B cell (primary cell): ENCODE data around the gene UBE2J2. TPM values are rescaled to one million over a fixed set of nuclear protein-coding genes. Genes with fewer than 3 reads are reported as not detected.

ENCODE experiments used
- ATAC-seq: fragments of 200-7000 bp; cut with Tn5 transposase; one replicate; pipeline ENCODE4 v1.10.0; 2021; ENCODE audit warnings: low read depth, mild to moderate bottlenecking, moderate number of reproducible peaks, moderate library complexity
- CTCF ChIA-PET: fragments of 350-600 bp; sonication (Branson Sonifier 250); formaldehyde crosslinking; loops from one replicate; lab custom pipeline; 2021; ENCODE audit warnings: antibody characterized with exemption, inconsistent platforms; lab: Charles Lee
- POLR2A ChIA-PET: fragments of 350-600 bp; sonication (Branson Sonifier 250); formaldehyde crosslinking; loops from one replicate; lab custom pipeline; 2021; ENCODE audit warnings: antibody characterized with exemption; lab: Charles Lee
- DNase-seq: peaks from one replicate; pipeline ENCODE4 v3.0.0; 2013
- H2AFZ ChIP-seq: 2 replicates; pipeline ENCODE4 v1.6.1; 2012; ENCODE audit warnings: mild to moderate bottlenecking, low read depth, low read length; ENCODE audit not compliant: insufficient read depth, poor library complexity, severe bottlenecking
- H3K27ac ChIP-seq, 2 donors: 1 replicate in 1 of 2; 2 replicates in 1 of 2; pipeline ENCODE4 v1.5.1; 2012 to 2013; ENCODE audit warnings: low read length in 2 of 2, mild to moderate bottlenecking in 2 of 2, moderate library complexity in 1 of 2
- H3K27me3 ChIP-seq, 4 experiments: fragments of 200-600 bp in 1 of 4; sonication (generic) in 1 of 4; replicated peaks in 1 of 4; 1 replicate in 2 of 4; 2 replicates in 2 of 4; pipeline versions ENCODE4 v1.6.1 to v1.7.0; 2013 to 2016; ENCODE audit warnings: low read length in 3 of 4, mild to moderate bottlenecking in 2 of 4, mixed read lengths in 1 of 4, moderate library complexity in 1 of 4; ENCODE audit not compliant: insufficient read depth in 4 of 4, control insufficient read depth in 3 of 4; ENCODE audit errors: control extremely low read depth in 1 of 4
- H3K36me3 ChIP-seq, 2 experiments: replicated peaks in 1 of 2; 1 replicate in 1 of 2; 2 replicates in 1 of 2; pipeline versions ENCODE4 v1.6.1 to v1.7.1; 2013; ENCODE audit warnings: low read length in 1 of 2; ENCODE audit not compliant: insufficient read depth in 2 of 2, control insufficient read depth in 1 of 2; ENCODE audit errors: control extremely low read depth in 1 of 2, extremely low read depth in 1 of 2
- H3K4me1 ChIP-seq, 2 donors: fragments of 200-600 bp in 1 of 2; sonication (generic) in 1 of 2; 1 replicate in 1 of 2; 2 replicates in 1 of 2; pipeline versions ENCODE4 v1.5.1 to v1.6.1; 2013 to 2017; ENCODE audit warnings: low read length in 2 of 2; ENCODE audit not compliant: control insufficient read depth in 2 of 2, insufficient read depth in 2 of 2
- H3K4me2 ChIP-seq: replicated peaks from 2 replicates; pipeline ENCODE3; 2012; ENCODE audit warnings: mild to moderate bottlenecking, low read depth, low read length; ENCODE audit not compliant: poor library complexity, severe bottlenecking
- H3K4me3 ChIP-seq, 5 experiments: fragments of 200-600 bp in 1 of 5; sonication (generic) in 1 of 5; 1 replicate in 3 of 5; 2 replicates in 2 of 5; pipeline versions ENCODE4 v1.5.1 to v1.7.0; 2011 to 2016; ENCODE audit warnings: low read length in 4 of 5, mild to moderate bottlenecking in 4 of 5, low read depth in 2 of 5, control low read depth in 1 of 5, moderate library complexity in 1 of 5; ENCODE audit not compliant: insufficient read depth in 1 of 5; ENCODE audit errors: control extremely low read depth in 1 of 5, extremely low read depth in 1 of 5
- H3K79me2 ChIP-seq: fragments of 200-600 bp; sonication (generic); one replicate; pipeline ENCODE4 v1.6.0; 2016; ENCODE audit warnings: low read length; ENCODE audit not compliant: control insufficient read depth, insufficient read depth
- H3K9ac ChIP-seq: fragments of 200-600 bp; sonication (generic); 2 replicates; pipeline ENCODE4 v1.6.1; 2017; ENCODE audit warnings: mild to moderate bottlenecking, low read length, moderate library complexity
- H3K9me3 ChIP-seq, 3 donors: one replicate each; pipeline versions ENCODE4 v1.6.1 to v1.7.1; 2013; ENCODE audit warnings: low read length in 2 of 3; ENCODE audit not compliant: control insufficient read depth in 2 of 3, insufficient read depth in 1 of 3; ENCODE audit errors: control extremely low read depth in 1 of 3
- H4K20me1 ChIP-seq: 2 replicates; pipeline ENCODE4 v1.6.0; 2012; ENCODE audit warnings: mild to moderate bottlenecking, low read length; ENCODE audit not compliant: insufficient read depth, control insufficient read depth, poor library complexity, severe bottlenecking
- H3K27ac Mint-ChIP-seq: one replicate; pipeline ENCODE4 v1.8.0; 2021; ENCODE audit warnings: mixed read lengths
- H3K27me3 Mint-ChIP-seq: one replicate; pipeline ENCODE4 v1.8.0; 2021; ENCODE audit warnings: mixed read lengths
- H3K4me1 Mint-ChIP-seq: one replicate; pipeline ENCODE4 v1.8.0; 2021; ENCODE audit warnings: mixed read lengths
- H3K4me3 Mint-ChIP-seq: one replicate; pipeline ENCODE4 v1.8.0; 2021; ENCODE audit warnings: mixed read lengths
- H3K9me3 Mint-ChIP-seq: one replicate; pipeline ENCODE4 v1.8.0; 2022; ENCODE audit warnings: mixed read lengths; ENCODE audit not compliant: insufficient read depth
- EZH2 ChIP-seq: IDR thresholded peaks from 2 replicates; pipeline ENCODE4 v1.6.1; 2012; ENCODE audit warnings: borderline replicate concordance, low read depth, mild to moderate bottlenecking, moderate library complexity, low read length; ENCODE audit not compliant: insufficient read depth, poor library complexity, severe bottlenecking
- WGBS: methylation state at CpG from one replicate; pipeline ENCODE4 v1.1.5; 2013; ENCODE audit warnings: missing lambda C conversion rate; ENCODE audit not compliant: insufficient coverage; 5-methylcytosine and 5-hydroxymethylcytosine counted together
- intact Hi-C: fragments of 100-400 bp; cut with micrococcal nuclease; formaldehyde crosslinking; loops from one replicate; pipeline ENCODE4 v1.10.0; 2022
- polyA plus RNA-seq: library from polyadenylated mRNA; depleted of rRNA; stranded (reverse); fragments of >200 nt; gene quantifications from 2 replicates; pipeline ENCODE4 v1.2.3, GENCODE V29; 2012
- total RNA-seq, 2 donors: library from RNA; stranded (reverse); fragments of 120-200 nt in 1 of 2; gene quantifications; 1 replicate in 1 of 2; 2 replicates in 1 of 2; pipeline versions ENCODE4 v1.2.3 to v1.2.4, GENCODE V29; 2013 to 2022
- TF ChIP-seq, protein P1 (sequence below): fragments of 200-600 bp; IDR thresholded peaks from one replicate; pipeline ENCODE4 v1.8.0; 2022; ENCODE audit warnings: antibody characterized with exemption, mild to moderate bottlenecking

The UBE2J2 gene
- total and polyA plus RNA-seq, 2 donors (not counting 1 experiment from before 2014, with no cell fraction given) = 40.1 to 115 TPM

DNA sequence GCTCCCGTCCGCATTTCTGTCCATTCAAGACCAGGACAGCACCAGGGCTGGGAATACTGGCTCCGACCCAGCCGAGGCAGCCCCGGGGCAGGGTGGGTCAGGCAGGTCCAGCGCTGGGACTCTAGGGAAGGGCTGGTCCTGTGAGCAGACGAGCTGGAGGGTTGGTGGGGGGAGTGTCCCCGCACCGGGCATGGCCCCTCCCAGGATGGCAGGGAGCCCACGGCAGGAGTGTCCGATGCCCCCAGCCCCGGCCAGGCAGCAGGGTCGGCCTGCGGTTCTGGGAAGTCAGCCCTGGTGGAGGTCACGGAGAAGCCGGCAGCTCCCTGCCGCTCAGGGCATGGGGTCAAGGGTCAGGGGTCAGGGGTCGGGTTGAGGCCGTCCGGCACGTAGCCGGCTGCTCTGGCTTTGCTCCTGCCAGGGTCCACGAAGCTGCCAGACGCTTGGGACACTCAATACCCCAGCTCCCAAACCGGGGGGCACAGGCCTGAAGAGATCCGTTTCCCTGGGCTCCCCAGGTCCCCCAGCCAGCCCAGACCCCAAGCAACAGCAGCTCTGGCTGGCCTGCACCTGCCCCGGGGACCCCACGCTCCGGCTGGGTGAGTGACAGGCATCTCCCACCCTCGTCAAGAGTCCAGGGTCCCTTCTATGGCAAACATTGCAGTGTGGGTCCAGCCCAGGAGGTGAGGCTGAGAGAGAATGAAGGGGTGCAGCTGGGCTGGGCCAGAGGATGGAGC, 33.9 kb downstream of the UBE2J2 start:
- H2AFZ ChIP-seq = no peak overlapping the region
- peaks cover 11% of the 10 kb centered on the region for H3K4me1 Mint-ChIP-seq
- H3K79me2 ChIP-seq = no peaks in the 10 kb centered on the region
- intact Hi-C loops = loop anchor here (10.0 kb wide), 1 partner anchor 205 kb away; no protein-coding TSS in a partner anchor
- ATAC-seq = no peak
- no peak overlapping the region for H3K9ac ChIP-seq
- H3K36me3 ChIP-seq = peaks cover 0 to 2% of the 10 kb centered on the region in 2 experiments
- no peak overlapping the region for H3K27ac ChIP-seq
- WGBS = 68% methylated on average over 27 of the region's 30 CpGs
- TF ChIP-seq EZH2 = no peak
- TF ChIP-seq, protein P1, sequence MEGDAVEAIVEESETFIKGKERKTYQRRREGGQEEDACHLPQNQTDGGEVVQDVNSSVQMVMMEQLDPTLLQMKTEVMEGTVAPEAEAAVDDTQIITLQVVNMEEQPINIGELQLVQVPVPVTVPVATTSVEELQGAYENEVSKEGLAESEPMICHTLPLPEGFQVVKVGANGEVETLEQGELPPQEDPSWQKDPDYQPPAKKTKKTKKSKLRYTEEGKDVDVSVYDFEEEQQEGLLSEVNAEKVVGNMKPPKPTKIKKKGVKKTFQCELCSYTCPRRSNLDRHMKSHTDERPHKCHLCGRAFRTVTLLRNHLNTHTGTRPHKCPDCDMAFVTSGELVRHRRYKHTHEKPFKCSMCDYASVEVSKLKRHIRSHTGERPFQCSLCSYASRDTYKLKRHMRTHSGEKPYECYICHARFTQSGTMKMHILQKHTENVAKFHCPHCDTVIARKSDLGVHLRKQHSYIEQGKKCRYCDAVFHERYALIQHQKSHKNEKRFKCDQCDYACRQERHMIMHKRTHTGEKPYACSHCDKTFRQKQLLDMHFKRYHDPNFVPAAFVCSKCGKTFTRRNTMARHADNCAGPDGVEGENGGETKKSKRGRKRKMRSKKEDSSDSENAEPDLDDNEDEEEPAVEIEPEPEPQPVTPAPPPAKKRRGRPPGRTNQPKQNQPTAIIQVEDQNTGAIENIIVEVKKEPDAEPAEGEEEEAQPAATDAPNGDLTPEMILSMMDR = no peak
- H3K4me3 Mint-ChIP-seq = no peak overlapping the region
- H3K27ac Mint-ChIP-seq = no peak overlapping the region
- no peak for DNase-seq
- peaks cover 0 to 40% (median 8%) of the 10 kb centered on the region in 4 experiments for H3K27me3 ChIP-seq
- no peaks in the 10 kb centered on the region for H3K9me3 Mint-ChIP-seq
- H4K20me1 ChIP-seq = peaks cover 7% of the 10 kb centered on the region
- no peak overlapping the region for H3K4me3 ChIP-seq
- ChIA-PET POLR2A (interaction anchor here (0.8 kb wide), 1 partner anchor 10 kb away, joined by 4 read pairs; no protein-coding TSS in a partner anchor), CTCF (interaction anchor here (2.8 kb wide), 1 partner anchor 117 kb away, joined by 19 read pairs; no protein-coding TSS in a partner anchor)
- H3K9me3 ChIP-seq = peaks cover 0 to 5% (median 0%) of the 10 kb centered on the region in 3 donors
- H3K4me2 ChIP-seq = no peak overlapping the region
- no peaks in the 10 kb centered on the region for H3K27me3 Mint-ChIP-seq
- H3K4me1 ChIP-seq = peaks cover 13 to 15% of the 10 kb centered on the region in 2 donors

DNA sequence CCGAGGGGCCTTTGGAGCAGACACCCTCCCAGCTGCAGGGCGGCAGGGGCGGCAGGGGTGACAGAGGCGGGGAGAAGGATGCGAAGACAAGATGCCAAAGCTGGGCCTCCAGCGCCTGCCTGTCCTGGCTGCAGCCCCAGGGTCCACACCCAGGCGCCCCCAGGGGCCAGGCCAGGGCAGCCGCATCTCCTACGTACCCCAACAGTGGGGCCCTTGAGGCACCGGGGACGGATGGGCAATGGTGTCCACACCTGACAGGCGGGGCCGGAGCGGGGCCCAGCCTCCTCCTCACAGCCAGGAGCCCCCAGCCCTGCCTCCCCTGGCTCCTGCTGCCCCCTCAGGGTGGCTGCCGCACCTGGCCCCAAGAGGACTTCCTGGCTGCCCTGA, 34.4 kb downstream of the UBE2J2 start:
- no peak overlapping the region for H3K4me3 ChIP-seq
- no peak overlapping the region for H3K9ac ChIP-seq
- Mint-ChIP-seq H3K9me3 (no peaks in the 10 kb centered on the region), H3K4me1 (peaks cover 15% of the 10 kb centered on the region), H3K4me3 (no peak overlapping the region), H3K27me3 (no peaks in the 10 kb centered on the region), H3K27ac (no peak overlapping the region)
- WGBS = 78% methylated on average over 15 of the region's 15 CpGs
- H3K79me2 ChIP-seq = peaks cover 4% of the 10 kb centered on the region
- no peak overlapping the region for H3K27ac ChIP-seq
- no peak overlapping the region for H3K4me2 ChIP-seq
- H2AFZ ChIP-seq = no peak overlapping the region
- ATAC-seq (no peak), DNase-seq (no peak)
- intact Hi-C loops = loop anchor here (10.0 kb wide), 1 partner anchor 204 kb away; no protein-coding TSS in a partner anchor
- H3K9me3 ChIP-seq = peaks cover 0 to 5% (median 0%) of the 10 kb centered on the region in 3 donors
- peaks cover 13 to 15% of the 10 kb centered on the region in 2 donors for H3K4me1 ChIP-seq
- peaks cover 0 to 40% (median 8%) of the 10 kb centered on the region in 4 experiments for H3K27me3 ChIP-seq
- POLR2A ChIA-PET = no interaction called here
- peaks cover 0 to 2% of the 10 kb centered on the region in 2 experiments for H3K36me3 ChIP-seq
- TF ChIP-seq, protein P1 = no peak
- TF ChIP-seq EZH2 = no peak
- peaks cover 12% of the 10 kb centered on the region for H4K20me1 ChIP-seq
- CTCF ChIA-PET = interaction anchor here (2.8 kb wide), 1 partner anchor 117 kb away, joined by 19 read pairs; no protein-coding TSS in a partner anchor
